ENCODE data around the gene KRT86.

KRT86 gene

GRCh38 chr12:52312086-52312485, 37.6 kb downstream of the KRT86 start:
- Histone ChIP-seq H3K9me3 (ENCODE audit: control insufficient read depth, insufficient read depth, low read depth, low read length) (no peaks in the 10 kb centered on the region), H3K4me1 (ENCODE audit: control insufficient read depth, insufficient read depth, low read length) (no peaks in the 10 kb centered on the region), H3K36me3 (ENCODE audit: control insufficient read depth in 2 of 2, insufficient read depth in 1 of 2, low read length in 2 of 2) (no peaks in the 10 kb centered on the region), H3K27ac (ENCODE audit: extremely low read depth, low read depth, low read length) (no peak overlapping the region), H3K4me3 (ENCODE audit: low read depth, low read length) (no peak overlapping the region)
- CTCF ChIA-PET, result interaction anchor here (0.6 to 5.1 kb wide), 10 partner anchors 16 to 568 kb away, joined by 3 to 41 read pairs (median 6); no protein-coding TSS in a partner anchor
- no peak for TF ChIP-seq KLF8 (tag by site-specific recombination; IDR thresholded peaks at IDR 0.05)
- TF ChIP-seq CTCF (tag by site-specific recombination; IDR thresholded peaks at IDR 0.05), result no peak
- no peak for TF ChIP-seq ZNF48 (tag by site-specific recombination; IDR thresholded peaks at IDR 0.05)
- no peak for TF ChIP-seq ZNF664 (tag by site-specific recombination; IDR thresholded peaks at IDR 0.05)
- no peak for TF ChIP-seq ZNF747 (tag by site-specific recombination; IDR thresholded peaks at IDR 0.05)
- TF ChIP-seq YY2 (tag by site-specific recombination; IDR thresholded peaks at IDR 0.05), result no peak
- TF ChIP-seq ZNF692 (tag by site-specific recombination; IDR thresholded peaks at IDR 0.05), result no peak
- no peak for TF ChIP-seq PRDM1 (tag by site-specific recombination; IDR thresholded peaks at IDR 0.05)
- no peak for TF ChIP-seq GLI2 (tag by site-specific recombination; IDR thresholded peaks at IDR 0.05; ENCODE audit: borderline replicate concordance, low read depth)
- POLR2A ChIA-PET, result no interaction called here

GRCh38 chr12:52313461-52313860, 39.0 kb downstream of the KRT86 start:
- ChIA-PET POLR2A (interaction anchor here (0.5 kb wide), 1 partner anchor 19 kb away, joined by 6 read pairs; no protein-coding TSS in a partner anchor), CTCF (interaction anchor here (0.5 to 5.1 kb wide), 5 partner anchors 14 to 590 kb away, joined by 3 to 41 read pairs (median 4); no protein-coding TSS in a partner anchor)
- Histone ChIP-seq H3K9me3 (ENCODE audit: control insufficient read depth, insufficient read depth, low read depth, low read length) (no peaks in the 10 kb centered on the region), H3K4me1 (ENCODE audit: control insufficient read depth, insufficient read depth, low read length) (no peaks in the 10 kb centered on the region), H3K27ac (ENCODE audit: extremely low read depth, low read depth, low read length) (no peak overlapping the region), H3K4me3 (ENCODE audit: low read depth, low read length) (no peak overlapping the region), H3K36me3 (ENCODE audit: control insufficient read depth in 2 of 2, insufficient read depth in 1 of 2, low read length in 2 of 2) (no peaks in the 10 kb centered on the region)
- no peak for TF ChIP-seq BCL6B (tag by site-specific recombination; IDR thresholded peaks at IDR 0.05)
- no peak for TF ChIP-seq ZNF473 (tag by site-specific recombination; IDR thresholded peaks at IDR 0.05)
- TF ChIP-seq ZNF548 (tag by site-specific recombination; IDR thresholded peaks at IDR 0.05), result no peak

- no peaks in the 10 kb centered on the region for H3K36me3 ChIP-seq (ENCODE audit: control insufficient read depth in 2 of 2, insufficient read depth in 1 of 2, low read length in 2 of 2)
- H3K27ac ChIP-seq (ENCODE audit: extremely low read depth, low read depth, low read length), result no peak overlapping the region
- no peak overlapping the region for H3K4me3 ChIP-seq (ENCODE audit: low read depth, low read length)
- no peaks in the 10 kb centered on the region for H3K9me3 ChIP-seq (ENCODE audit: control insufficient read depth, insufficient read depth, low read depth, low read length)
- CTCF ChIA-PET, result interaction anchor here (1.1 kb wide), 1 partner anchor 34 kb away, joined by 3 read pairs; no protein-coding TSS in a partner anchor
- no peaks in the 10 kb centered on the region for H3K4me1 ChIP-seq (ENCODE audit: control insufficient read depth, insufficient read depth, low read length)
- POLR2A ChIA-PET, result interaction anchor here (0.5 kb wide), 1 partner anchor 20 kb away, joined by 6 read pairs; no protein-coding TSS in a partner anchor
- no peak for TF ChIP-seq ZNF211 (tag by site-specific recombination; IDR thresholded peaks at IDR 0.05; ENCODE audit: low read depth)
- no peak for TF ChIP-seq ZNF280D (tag by site-specific recombination; IDR thresholded peaks at IDR 0.05)
- TF ChIP-seq ZNF843 (tag by site-specific recombination; IDR thresholded peaks at IDR 0.05), result no peak
- no peak for TF ChIP-seq ZNF785 (tag by site-specific recombination; IDR thresholded peaks at IDR 0.05)
- TF ChIP-seq OSR2 (tag by site-specific recombination; IDR thresholded peaks at IDR 0.05), result no peak
- no peak for TF ChIP-seq ZNF621 (tag by site-specific recombination; IDR thresholded peaks at IDR 0.05)
- TF ChIP-seq ZNF645 (tag by site-specific recombination; IDR thresholded peaks at IDR 0.05), result no peak
- no peak for TF ChIP-seq ZNF324 (tag by site-specific recombination; IDR thresholded peaks at IDR 0.05)
- no peak for TF ChIP-seq ZNF76 (tag by site-specific recombination; IDR thresholded peaks at IDR 0.05; ENCODE audit: borderline replicate concordance, low read depth)
- no peak for TF ChIP-seq REPIN1 (tag by site-specific recombination; IDR thresholded peaks at IDR 0.05; ENCODE audit: low read depth)
- TF ChIP-seq ZNF596 (tag by site-specific recombination; IDR thresholded peaks at IDR 0.05), result no peak
- no peak for TF ChIP-seq ZNF24 (tag by site-specific recombination; IDR thresholded peaks at IDR 0.05)
- TF ChIP-seq MEIS1 (CRISPR knock-in tag; IDR thresholded peaks at IDR 0.05; ENCODE audit: borderline replicate concordance), result no peak
These were observed 39.5 kb downstream of the KRT86 start for GRCh38 chr12:52313926-52314325.
